KG1 (cell line): ENCODE data around the gene KAT7.

ENCODE experiments used
- DNase-seq: peaks from one replicate; lab custom pipeline; 2025; lab: John Stamatoyannopoulos, UW

KAT7 gene

GRCh38 chr17:49760932-49761558, 27.4 kb upstream of the KAT7 start:
- no peak for DNase-seq

DNA sequence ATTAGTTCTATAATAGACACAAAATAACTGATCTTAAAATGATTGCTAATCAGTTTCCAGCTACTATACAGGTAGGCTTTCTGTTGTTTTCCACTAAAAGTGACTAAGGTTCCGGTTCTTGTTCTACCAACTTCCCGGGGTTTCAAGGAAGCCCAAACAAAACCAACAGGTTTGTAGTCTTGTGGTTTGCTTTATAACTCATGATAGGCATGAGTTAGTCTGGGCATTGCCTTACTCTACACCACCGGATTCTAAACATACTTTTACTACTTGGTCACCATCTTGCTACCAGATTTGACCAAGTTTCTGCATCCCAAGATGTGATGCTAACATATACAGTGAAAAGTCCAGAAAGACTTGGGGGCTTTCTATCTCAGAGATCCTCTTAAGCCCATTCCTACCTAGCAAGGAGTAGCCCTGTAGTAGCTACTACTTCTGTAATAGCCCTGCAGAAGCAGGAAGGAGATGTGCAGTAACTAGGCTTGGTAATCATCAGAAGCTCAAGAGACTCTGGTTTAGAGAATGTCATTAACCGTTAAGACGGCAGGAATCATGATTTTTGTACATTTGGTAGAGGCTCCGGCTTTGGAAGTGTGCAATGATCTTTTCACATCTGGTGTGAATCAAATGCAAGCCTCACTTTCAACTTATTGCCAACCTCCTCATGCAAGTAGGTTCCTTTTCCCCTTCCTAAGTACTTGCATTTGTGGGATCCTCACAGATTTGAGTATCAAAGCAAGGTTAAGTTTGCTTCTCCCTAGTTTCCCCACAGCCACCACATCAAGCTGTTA, 26.1 kb upstream of the KAT7 start:
- no peak for DNase-seq

GRCh38 chr17:49763735-49764558, 24.5 kb upstream of the KAT7 start, which contains the start of gene FAM117A:
Gene FAM117A, minus strand, starts transcription at chr17:49764131. Its CDS starts 44 bp downstream, at chr17:49764087.
- peak; percentile 96 for DNase-seq

GRCh38 chr17:49764559-49765180, 23.8 kb upstream of the KAT7 start:
- DNase-seq: no peak

DNA sequence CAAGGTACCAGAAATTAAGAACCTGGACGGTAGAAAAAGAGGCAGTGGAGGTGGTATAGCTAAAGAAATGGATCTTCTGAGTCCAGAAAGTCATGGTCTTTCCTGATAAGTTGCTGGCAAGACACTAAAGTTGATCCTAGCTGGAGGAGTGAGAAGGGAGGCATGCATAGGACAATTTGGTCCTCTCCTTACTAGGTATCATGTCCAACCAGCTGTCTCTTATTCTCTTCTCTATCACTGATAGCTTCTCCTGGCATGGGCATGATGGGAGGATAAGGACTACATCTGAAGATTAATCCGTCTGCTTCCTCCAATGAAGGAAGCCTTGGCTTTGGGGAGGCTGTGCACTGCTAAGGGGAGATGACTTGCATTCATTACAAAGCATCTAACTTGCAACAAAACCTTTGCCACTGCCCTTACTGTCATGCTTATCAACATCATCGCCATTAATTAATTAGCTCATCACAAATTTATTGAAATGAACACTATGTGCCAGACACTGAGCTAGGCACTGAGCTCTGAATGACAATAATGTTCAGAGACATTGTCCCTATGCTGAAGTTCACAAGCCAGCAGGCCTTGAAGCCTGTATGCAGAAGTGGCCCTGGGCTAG, 21.5 kb upstream of the KAT7 start:
- DNase-seq: no peak

DNA sequence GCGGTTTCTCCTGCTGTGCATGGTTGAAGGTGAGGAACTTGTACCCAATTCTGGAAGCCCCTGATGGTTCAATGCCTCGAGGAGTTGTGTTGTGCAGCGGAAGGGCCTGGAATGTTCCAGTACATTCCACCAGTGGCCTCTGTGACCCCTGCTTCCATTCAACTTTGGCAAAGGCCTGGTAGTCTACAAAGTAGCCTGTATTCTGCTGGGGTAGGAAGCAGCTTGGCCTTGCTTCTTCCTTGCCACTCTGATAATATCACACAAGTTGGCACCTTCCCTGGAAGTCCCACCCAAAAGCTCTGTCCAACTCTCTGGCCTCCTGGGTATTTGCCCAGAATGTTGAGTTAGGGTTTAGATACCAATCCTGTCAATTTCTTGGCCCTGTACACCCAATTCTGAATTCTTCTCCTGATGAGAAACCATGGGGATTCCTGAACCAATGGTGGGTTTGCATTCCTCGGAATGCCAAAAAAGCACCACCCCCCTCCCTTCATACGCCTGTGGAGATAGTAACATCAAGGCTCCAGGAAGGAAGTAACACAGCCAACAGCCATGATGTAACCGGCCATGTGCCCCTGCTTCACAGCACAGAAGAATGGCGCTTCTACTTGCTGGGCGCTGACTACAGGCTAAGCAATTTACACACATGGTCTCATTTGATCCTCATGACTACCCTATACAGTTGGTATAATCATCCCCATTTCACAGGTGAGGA, 12.8 kb upstream of the KAT7 start:
- DNase-seq: no peak

DNA sequence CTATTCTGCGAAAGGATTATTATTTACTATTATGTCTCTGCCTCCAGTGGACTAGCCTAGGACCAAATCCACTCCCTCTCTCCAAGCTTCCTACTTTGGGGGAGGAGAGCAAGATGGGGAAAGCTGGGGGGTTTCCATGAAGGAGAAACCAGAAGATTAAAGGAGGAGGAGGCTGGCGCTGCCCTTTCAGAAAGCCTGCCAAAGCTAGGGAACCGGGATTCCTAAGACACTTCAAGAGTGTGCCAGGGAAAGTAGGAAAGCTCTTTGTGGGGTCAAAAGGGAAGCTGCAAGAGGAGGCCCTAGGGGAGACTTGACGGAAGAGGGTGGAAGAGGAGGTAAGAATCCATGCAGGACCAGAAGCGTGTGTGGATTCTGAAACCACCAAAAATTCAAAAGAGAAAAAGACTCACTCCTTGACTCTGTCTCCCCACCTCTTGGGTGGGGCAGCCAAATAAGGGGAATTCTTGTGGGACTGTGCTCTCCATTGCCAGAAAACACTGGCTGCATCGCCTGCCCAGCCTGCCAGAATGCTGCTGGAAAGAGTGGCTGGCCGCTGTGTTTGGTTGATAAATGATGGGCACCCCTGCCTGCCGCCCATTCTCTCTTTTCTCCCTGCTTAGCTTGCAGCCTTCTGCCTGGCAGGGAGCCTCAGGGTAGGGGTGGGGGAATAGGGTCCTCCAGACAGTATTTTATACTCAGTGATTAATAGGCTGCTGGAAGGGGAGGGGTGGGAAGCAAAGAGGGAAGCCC, 11.8 kb upstream of the KAT7 start:
- no peak for DNase-seq

GRCh38 chr17:49777563-49777962, 10.9 kb upstream of the KAT7 start:
- DNase-seq: no peak

GRCh38 chr17:49779156-49779738, 9.2 kb upstream of the KAT7 start:
- DNase-seq: no peak

DNA sequence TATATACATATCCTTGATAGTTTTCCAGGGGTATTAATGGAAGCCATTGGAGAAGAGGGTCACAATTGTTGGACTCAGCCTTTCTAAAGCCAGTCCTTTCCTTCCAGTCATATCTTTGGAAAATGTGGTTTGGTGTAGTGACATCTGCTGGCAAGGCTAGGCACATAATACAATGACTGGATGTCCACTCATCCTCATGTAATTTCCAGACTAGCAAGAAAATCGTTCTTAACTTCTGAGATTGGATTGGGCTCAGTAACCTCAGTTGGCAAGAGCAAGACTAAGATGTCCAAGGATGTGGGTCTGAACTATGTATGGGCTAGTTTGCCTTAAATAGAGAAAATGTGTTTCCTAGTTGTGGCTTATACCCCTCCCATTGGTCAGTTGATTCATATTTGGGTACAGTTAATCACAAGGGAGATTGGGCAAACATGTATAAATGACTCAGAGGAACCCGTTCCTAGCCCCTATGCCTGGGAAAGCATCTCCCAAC, 8.7 kb upstream of the KAT7 start:
- DNase-seq: no peak

- no peak for DNase-seq
Measured at GRCh38 chr17:49783071-49783715, 5.3 kb upstream of the KAT7 start.

- no peak for DNase-seq
Measured at GRCh38 chr17:49783791-49784190, 4.7 kb upstream of the KAT7 start.

GRCh38 chr17:49784636-49785035, 3.8 kb upstream of the KAT7 start:
- DNase-seq: no peak

GRCh38 chr17:49787884-49788477, 500 bp upstream of the KAT7 start:
- peak; percentile 30 for DNase-seq

- no peak for DNase-seq
Measured at GRCh38 chr17:49789243-49789578, 730 bp downstream of the KAT7 start.

DNA sequence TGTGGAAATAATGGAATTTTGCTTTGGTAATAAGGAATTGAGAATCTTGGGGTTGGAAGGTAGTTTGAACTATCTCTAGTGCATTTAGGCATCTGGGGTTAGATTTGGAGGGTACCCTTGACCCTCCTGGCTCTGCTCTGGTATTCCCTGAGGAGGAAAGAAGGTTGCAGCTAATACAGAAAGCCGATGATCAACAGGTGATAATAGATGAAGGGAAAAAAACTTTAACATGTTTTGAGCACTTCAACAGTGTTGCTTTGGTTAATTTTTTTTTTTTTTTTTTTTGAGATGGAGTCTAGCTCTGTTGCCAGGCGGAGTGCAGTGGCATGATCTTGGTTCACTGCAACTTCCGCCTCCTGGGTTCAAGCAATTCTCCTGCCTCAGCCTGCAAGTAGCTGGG, 4.8 kb downstream of the KAT7 start:
- no peak for DNase-seq

DNA sequence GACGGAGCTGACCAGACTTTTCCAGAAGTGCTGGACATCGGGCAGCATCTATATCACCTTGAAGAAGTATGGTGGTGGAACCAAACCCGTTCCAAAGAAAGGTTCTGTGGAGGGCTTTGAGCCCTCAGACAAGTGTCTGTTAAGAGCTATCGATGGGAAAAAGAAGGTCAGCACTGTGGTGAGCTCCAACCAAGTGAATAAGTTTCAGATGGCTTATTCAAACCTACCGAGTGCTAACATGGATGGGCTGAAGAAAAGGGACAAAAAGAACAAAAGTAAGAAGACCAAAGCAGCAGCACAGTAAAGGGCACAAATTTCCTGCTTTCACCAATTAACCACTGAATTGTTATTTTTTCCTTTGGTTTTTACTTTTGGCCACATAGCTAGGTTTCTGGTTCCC, 6.9 kb downstream of the KAT7 start:
- DNase-seq: no peak

DNA sequence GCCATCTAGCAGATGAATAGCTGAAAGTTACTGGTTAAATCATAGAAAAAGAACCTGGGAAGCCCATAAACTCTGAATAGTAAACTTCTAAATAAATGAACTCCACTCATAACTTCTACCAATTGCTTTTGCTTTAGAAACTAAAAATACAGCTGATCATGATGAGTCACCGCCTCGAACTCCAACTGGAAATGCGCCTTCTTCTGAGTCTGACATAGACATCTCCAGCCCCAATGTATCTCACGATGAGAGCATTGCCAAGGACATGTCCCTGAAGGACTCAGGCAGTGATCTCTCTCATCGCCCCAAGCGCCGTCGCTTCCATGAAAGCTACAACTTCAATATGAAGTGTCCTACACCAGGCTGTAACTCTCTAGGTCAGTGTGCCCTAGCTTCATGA, 9.7 kb downstream of the KAT7 start:
- DNase-seq: no peak

DNA sequence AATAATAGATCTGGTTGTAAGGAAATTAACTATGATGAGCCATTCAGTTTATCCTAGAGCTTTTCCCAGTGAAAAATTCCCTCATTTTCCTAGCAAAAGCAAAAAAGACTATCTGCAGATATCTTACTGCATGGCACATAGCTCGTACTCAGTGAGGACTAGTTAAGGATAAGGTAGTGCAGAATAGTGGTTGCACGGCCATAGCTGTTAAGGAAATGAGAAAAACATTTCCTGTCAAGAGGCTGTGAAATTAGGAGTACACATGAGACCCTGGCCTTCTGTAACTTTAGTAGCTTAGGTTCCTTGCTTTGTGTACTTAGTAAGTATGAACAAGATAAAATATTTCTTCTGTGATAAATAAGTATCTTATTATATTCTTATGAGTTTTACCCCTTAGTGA, 10.3 kb downstream of the KAT7 start:
- DNase-seq: no peak
